ENCODE results near the gene TMEM184A. TPM values are rescaled to one million over a fixed set of nuclear protein-coding genes. Genes with fewer than 3 reads are reported as not detected.

The TMEM184A gene
- total and polyA plus RNA-seq, 2 of the 13 experiments (the other 11 are each of a cell fraction or from before 2014, with no cell fraction given): 9.5 to 20.4 TPM

DNA sequence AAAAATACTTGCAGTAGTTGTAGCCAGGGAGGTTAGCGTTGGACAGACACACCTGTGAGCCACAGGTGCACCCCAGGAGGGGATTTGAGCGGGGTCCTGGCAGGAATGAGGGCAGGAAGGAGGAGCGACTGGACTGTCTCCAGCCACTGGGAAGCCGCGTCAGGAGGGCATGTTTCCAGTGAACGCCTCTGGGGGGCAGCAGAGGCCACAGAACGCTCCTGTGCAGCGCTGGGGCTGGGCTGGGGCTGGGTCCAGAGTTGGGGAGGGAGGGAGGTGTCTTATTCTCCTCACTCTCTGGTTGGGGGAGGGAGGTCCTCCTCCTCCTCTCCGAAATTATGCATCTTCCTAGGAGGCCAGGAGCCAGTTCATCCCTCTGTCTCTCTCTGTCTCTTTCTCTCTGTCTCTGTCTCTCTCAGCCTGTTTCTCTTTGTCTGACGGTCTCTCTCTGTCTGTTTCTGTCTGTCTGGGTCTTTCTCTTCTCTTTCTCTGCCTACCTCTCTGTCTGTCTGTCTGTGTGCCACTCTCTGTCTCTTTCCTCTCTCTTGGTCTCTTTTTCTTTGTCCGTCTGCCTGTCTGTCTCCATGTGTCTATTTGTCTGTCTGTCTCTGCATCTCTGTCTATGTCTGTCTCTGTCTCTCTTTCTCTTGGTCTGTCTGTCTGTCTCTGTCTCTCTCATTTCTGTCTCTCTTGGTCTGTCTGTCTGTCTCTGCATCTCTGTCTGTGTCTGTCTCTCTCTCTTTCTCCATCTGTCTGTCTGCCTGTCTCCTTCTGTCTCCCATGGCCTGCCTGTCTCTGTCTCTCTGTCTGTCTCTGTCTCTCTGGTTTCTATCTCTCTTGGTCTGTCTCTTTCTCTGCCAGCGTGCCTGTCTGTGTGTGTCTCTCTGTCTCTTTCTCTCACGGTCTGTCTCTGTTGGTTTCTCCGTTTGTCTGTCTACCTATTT is 23.7 kb upstream of the TMEM184A start (continued):
- TF ChIP-seq HMGXB3 (CRISPR knock-in tag; IDR thresholded peaks at IDR 0.05; ENCODE audit: borderline replicate concordance): 0 out of 2 replicates have a peak, but pooled peaks have one; percentile 19
- TF ChIP-seq ZNF230 (CRISPR knock-in tag; IDR thresholded peaks at IDR 0.05): no peak
- TF ChIP-seq TARDBP (CRISPR knock-in tag; IDR thresholded peaks at IDR 0.05): no peak
- TF ChIP-seq MTF1 (CRISPR knock-in tag; IDR thresholded peaks at IDR 0.05): no peak
- TF ChIP-seq TSC22D2 (CRISPR knock-in tag; IDR thresholded peaks at IDR 0.05; ENCODE audit: borderline replicate concordance): no peak
- TF ChIP-seq NFATC3 (CRISPR knock-in tag; IDR thresholded peaks at IDR 0.05): no peak
- no peak for TF ChIP-seq POGZ (CRISPR knock-in tag; IDR thresholded peaks at IDR 0.05)
- TF ChIP-seq NR2F6 (IDR thresholded peaks at IDR 0.05): no peak
- 0 out of 2 replicates have a peak, but pooled peaks have one; percentile 15 for TF ChIP-seq NR2F6 (CRISPR knock-in tag; IDR thresholded peaks at IDR 0.05)
- TF ChIP-seq HMG20A (CRISPR knock-in tag; IDR thresholded peaks at IDR 0.05; ENCODE audit: borderline replicate concordance): no peak
- TF ChIP-seq RXRB (CRISPR knock-in tag; IDR thresholded peaks at IDR 0.05; ENCODE audit: borderline replicate concordance): no peak
- TF ChIP-seq, protein P1, sequence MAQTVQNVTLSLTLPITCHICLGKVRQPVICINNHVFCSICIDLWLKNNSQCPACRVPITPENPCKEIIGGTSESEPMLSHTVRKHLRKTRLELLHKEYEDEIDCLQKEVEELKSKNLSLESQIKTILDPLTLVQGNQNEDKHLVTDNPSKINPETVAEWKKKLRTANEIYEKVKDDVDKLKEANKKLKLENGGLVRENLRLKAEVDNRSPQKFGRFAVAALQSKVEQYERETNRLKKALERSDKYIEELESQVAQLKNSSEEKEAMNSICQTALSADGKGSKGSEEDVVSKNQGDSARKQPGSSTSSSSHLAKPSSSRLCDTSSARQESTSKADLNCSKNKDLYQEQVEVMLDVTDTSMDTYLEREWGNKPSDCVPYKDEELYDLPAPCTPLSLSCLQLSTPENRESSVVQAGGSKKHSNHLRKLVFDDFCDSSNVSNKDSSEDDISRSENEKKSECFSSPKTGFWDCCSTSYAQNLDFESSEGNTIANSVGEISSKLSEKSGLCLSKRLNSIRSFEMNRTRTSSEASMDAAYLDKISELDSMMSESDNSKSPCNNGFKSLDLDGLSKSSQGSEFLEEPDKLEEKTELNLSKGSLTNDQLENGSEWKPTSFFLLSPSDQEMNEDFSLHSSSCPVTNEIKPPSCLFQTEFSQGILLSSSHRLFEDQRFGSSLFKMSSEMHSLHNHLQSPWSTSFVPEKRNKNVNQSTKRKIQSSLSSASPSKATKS (CRISPR knock-in tag; IDR thresholded peaks at IDR 0.05): no peak
- TF ChIP-seq ZNF235 (CRISPR knock-in tag; IDR thresholded peaks at IDR 0.05; ENCODE audit: borderline replicate concordance): no peak
- no peak for TF ChIP-seq CREBL2 (CRISPR knock-in tag; IDR thresholded peaks at IDR 0.05; ENCODE audit: borderline replicate concordance)
- TF ChIP-seq CENPT (CRISPR knock-in tag; IDR thresholded peaks at IDR 0.05; ENCODE audit: low read depth): no peak
- TF ChIP-seq SOX6 (IDR thresholded peaks at IDR 0.05): no peak
- TF ChIP-seq SOX6 (CRISPR knock-in tag; IDR thresholded peaks at IDR 0.05): 0 out of 2 replicates have a peak, but pooled peaks have one; percentile 19

All from HepG2 (cell line).